DOHH2 (cell line): ENCODE data around the gene GNPTG.

ENCODE experiments used
- CTCF ChIP-seq: fragments of 200-600 bp; sonication (generic); IDR thresholded peaks from one replicate; pipeline ENCODE4 v1.5.1; 2014; ENCODE audit warnings: antibody characterized with exemption, mild to moderate bottlenecking, low read depth, low read length; ENCODE audit not compliant: poor library complexity, severe bottlenecking
- EZH2phosphoT487 ChIP-seq: fragments of 200-600 bp; sonication (generic); IDR thresholded peaks from 2 replicates; pipeline ENCODE4 v1.6.1; 2017; ENCODE audit warnings: borderline replicate concordance, mild to moderate bottlenecking, antibody characterized with exemption, low read length, moderate library complexity, mixed read lengths

- TF ChIP-seq CTCF (no peak), EZH2phosphoT487 (no peak)
These were observed 4.4 kb upstream of the GNPTG start for GRCh38 chr16:1347286-1347855.
